Stimulated activated naive B cell treated with anti-CD40 and anti-IgM and Interleukin-4, amounts not matched to agents 10 μg/mL and 1 μg/mL and 100 μg/mL, for 72 hours (primary cell): ENCODE measurements around the gene EMC10.
A peak's percentile ranks its signal among the peaks of the same experiment; 100 is the strongest.

Source experiments
- ATAC-seq, 2 donors: fragments of 150-1000 bp; cut with Tn5 transposase; replicated peaks; 2 replicates each; pipeline ENCODE4 v1.10.0; 2021; ENCODE audit warnings: moderate library complexity in 1 of 2
- DNase-seq: peaks from one replicate; pipeline ENCODE4 v3.0.0; 2021
- H3K27ac Mint-ChIP-seq: one replicate; pipeline ENCODE4 v1.8.0; 2022; ENCODE audit warnings: mild to moderate bottlenecking, mixed read lengths
- H3K27me3 Mint-ChIP-seq, 2 donors: one replicate each; pipeline ENCODE4 v1.8.0; 2022; ENCODE audit warnings: mixed read lengths in 2 of 2
- H3K36me3 Mint-ChIP-seq, 2 donors: one replicate each; pipeline ENCODE4 v1.8.0; 2022; ENCODE audit warnings: mixed read lengths in 2 of 2, mild to moderate bottlenecking in 1 of 2
- H3K4me1 Mint-ChIP-seq, 2 donors: one replicate each; pipeline ENCODE4 v1.8.0; 2022; ENCODE audit warnings: mixed read lengths in 2 of 2, mild to moderate bottlenecking in 1 of 2
- H3K4me3 Mint-ChIP-seq, 2 donors: one replicate each; pipeline ENCODE4 v1.8.0; 2022; ENCODE audit warnings: mild to moderate bottlenecking in 2 of 2, mixed read lengths in 2 of 2, moderate library complexity in 1 of 2
- H3K9me3 Mint-ChIP-seq, 2 donors: one replicate each; pipeline ENCODE4 v1.8.0; 2022; ENCODE audit warnings: mixed read lengths in 2 of 2, mild to moderate bottlenecking in 1 of 2

EMC10 gene

DNA sequence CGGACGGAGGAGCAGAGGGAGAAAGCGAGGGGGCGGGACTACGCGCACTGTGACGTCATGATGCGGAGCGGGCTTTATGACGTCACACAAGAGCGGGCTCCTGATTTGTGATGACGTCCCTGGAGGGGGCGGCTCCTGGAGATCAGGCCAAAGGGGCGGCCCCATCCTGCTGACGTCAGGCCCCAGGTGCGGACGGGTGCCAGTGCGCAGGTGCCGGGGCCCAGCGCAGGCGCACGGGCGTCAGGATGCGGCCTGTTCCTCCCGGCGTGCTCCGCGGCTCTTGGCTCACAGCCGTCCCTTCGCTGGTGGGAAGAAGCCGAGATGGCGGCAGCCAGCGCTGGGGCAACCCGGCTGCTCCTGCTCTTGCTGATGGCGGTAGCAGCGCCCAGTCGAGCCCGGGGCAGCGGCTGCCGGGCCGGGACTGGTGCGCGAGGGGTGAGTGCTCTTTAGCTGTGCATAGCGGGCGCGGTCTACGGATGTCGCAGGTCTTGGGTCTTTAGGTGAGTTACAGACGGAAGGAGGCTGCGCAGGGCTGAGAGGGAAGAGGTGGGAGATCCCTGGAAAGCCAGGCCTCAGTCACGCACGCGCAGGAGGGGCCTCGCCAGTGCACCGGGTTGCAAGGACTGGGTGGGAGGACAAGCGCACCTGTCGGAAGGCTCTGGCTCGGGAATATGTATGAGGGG is at the start of gene EMC10, which contains the start of gene GARIN5A:
Gene EMC10, plus strand, starts transcription at position 284 of the 683 bp plus-strand sequence. Its CDS starts 38 bp downstream, at position 322.
Gene GARIN5A, minus strand, starts transcription at position 625 of the 683 bp plus-strand sequence. Its CDS starts 460 bp downstream, at position 165.
- ATAC-seq: peak; percentile 96 to 98
- Mint-ChIP-seq H3K4me1 (peaks cover 30 to 46% of the 10 kb centered on the region in 2 donors), H3K36me3 (peaks cover 25 to 37% of the 10 kb centered on the region in 2 donors), H3K27ac (peak within 1 kb of the TSS; percentile 98), H3K9me3 (peaks cover 0 to 4% of the 10 kb centered on the region in 2 donors), H3K4me3 (peak within 1 kb of the TSS; percentile 99 to 100), H3K27me3 (no peaks in the 10 kb centered on the region)
- DNase-seq: peak; percentile 96

DNA sequence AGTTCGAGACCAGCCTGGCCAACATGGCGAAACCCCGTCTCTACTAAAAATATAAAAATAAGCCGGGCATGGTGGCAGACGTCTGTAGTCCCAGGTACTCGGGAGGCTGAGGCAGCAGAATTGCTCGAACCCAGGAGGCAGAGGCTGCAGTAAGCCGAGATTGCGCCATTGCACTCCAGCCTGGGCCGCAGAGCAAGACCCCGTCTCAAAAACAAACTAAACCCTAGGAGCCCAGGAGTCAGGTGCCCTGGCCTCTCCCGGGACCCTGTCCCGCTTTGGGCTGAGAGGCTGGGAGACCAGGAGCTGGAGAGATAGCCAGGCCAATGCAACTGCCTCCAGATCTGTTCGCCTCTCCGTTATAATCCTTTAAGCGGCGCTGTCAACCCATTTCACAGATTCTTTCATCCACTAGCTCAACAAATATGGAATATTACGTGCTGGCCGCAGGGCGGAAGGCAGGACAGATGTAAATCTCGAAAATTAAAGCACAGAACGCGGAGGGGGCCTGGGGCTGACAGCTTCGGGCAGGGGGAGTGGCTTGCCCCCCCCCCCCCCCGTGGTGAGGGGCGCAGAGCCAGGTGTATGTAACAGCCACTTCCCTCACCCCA is 48.9 kb upstream of the EMC10 start:
- ATAC-seq (no peak), DNase-seq (no peak)
- no peaks in the 10 kb centered on the region for H3K9me3 Mint-ChIP-seq
- peak overlapping the region; percentile 57 to 67 for H3K4me3 Mint-ChIP-seq
- H3K4me1 Mint-ChIP-seq: peaks cover 50 to 80% of the 10 kb centered on the region in 2 donors
- H3K27ac Mint-ChIP-seq: peak overlapping the region; percentile 98
- peaks cover 43 to 57% of the 10 kb centered on the region in 2 donors for H3K36me3 Mint-ChIP-seq
- H3K27me3 Mint-ChIP-seq: no peaks in the 10 kb centered on the region

DNA sequence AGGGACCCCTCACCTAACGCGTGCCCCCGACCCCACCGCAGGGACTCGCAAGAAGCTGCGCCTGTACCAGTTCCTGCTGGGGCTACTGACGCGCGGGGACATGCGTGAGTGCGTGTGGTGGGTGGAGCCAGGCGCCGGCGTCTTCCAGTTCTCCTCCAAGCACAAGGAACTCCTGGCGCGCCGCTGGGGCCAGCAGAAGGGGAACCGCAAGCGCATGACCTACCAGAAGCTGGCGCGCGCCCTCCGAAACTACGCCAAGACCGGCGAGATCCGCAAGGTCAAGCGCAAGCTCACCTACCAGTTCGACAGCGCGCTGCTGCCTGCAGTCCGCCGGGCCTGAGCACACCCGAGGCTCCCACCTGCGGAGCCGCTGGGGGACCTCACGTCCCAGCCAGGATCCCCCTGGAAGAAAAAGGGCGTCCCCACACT is 48.3 kb upstream of the EMC10 start:
- no peaks in the 10 kb centered on the region for H3K27me3 Mint-ChIP-seq
- peak overlapping the region; percentile 57 to 67 for H3K4me3 Mint-ChIP-seq
- peaks cover 51 to 80% of the 10 kb centered on the region in 2 donors for H3K4me1 Mint-ChIP-seq
- peak overlapping the region; percentile 98 for H3K27ac Mint-ChIP-seq
- peak; percentile 33 to 40 for ATAC-seq
- DNase-seq: peak; percentile 88
- peaks cover 38 to 51% of the 10 kb centered on the region in 2 donors for H3K36me3 Mint-ChIP-seq
- no peaks in the 10 kb centered on the region for H3K9me3 Mint-ChIP-seq

DNA sequence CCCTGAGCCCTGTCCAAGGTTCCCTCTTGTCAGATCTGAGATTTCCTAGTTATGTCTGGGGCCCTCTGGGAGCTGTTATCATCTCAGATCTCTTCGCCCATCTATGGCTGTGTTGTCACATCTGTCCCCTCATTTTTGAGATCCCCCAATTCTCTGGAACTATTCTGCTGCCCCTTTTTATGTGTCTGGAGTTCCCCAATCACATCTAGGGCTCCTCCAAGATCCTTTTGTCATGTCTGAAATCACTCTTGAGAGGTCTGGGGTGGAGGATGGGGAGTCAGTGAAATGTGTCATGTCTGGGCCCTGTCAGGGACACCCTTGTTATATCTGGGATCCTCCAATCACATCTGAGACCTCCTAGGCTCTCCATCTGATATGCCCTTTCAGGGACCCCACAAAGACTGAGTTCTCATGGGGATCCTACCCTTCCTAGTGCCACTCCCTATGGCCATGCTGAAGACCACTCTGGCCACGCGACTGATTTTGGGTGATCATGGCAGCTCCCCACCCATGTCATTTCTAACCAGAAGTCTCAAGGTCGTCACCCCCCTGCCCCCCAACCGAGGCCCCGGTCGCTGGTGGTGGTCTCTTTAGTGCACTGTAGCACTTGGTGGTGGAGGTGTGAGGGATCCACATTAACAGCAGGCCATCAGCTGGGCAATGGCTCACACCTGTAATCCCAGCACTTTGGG is 47.4 kb upstream of the EMC10 start:
- ATAC-seq (peak; percentile 19 to 28), DNase-seq (peak; percentile 63)
- Mint-ChIP-seq H3K4me1 (peaks cover 50 to 80% of the 10 kb centered on the region in 2 donors), H3K27me3 (no peaks in the 10 kb centered on the region), H3K36me3 (peaks cover 30 to 42% of the 10 kb centered on the region in 2 donors), H3K9me3 (no peaks in the 10 kb centered on the region), H3K27ac (peak overlapping the region; percentile 98), H3K4me3 (peak overlapping the region; percentile 4 to 83)

DNA sequence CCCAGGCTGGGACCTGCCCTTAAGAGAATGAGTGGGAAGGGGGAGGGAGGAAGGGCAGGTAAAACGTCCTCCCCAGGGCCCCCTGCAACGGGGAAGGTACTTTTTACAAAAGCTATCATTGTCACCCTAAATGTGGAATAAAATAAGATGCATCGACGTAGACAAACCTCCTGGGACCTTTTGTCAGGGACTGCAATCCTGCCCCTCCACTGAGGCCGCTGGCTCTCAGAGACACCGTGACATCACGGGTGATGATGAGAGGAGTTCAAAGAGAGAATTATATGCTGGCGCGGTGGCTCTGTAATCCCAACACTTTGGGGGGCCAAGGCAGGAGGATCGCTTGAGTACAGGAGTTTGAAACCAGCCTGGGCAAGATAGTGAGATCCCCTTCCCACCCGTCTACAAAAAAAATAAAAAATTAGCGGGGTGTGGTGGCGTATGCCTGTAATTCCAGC is 45.4 kb upstream of the EMC10 start:
- DNase-seq (peak; percentile 75), ATAC-seq (peak; percentile 30 to 33)
- H3K9me3 Mint-ChIP-seq: no peaks in the 10 kb centered on the region
- no peaks in the 10 kb centered on the region for H3K27me3 Mint-ChIP-seq
- peak overlapping the region; percentile 83 to 89 for H3K4me3 Mint-ChIP-seq
- peaks cover 55 to 91% of the 10 kb centered on the region in 2 donors for H3K4me1 Mint-ChIP-seq
- H3K36me3 Mint-ChIP-seq: peaks cover 20 to 30% of the 10 kb centered on the region in 2 donors
- H3K27ac Mint-ChIP-seq: peak overlapping the region; percentile 98

DNA sequence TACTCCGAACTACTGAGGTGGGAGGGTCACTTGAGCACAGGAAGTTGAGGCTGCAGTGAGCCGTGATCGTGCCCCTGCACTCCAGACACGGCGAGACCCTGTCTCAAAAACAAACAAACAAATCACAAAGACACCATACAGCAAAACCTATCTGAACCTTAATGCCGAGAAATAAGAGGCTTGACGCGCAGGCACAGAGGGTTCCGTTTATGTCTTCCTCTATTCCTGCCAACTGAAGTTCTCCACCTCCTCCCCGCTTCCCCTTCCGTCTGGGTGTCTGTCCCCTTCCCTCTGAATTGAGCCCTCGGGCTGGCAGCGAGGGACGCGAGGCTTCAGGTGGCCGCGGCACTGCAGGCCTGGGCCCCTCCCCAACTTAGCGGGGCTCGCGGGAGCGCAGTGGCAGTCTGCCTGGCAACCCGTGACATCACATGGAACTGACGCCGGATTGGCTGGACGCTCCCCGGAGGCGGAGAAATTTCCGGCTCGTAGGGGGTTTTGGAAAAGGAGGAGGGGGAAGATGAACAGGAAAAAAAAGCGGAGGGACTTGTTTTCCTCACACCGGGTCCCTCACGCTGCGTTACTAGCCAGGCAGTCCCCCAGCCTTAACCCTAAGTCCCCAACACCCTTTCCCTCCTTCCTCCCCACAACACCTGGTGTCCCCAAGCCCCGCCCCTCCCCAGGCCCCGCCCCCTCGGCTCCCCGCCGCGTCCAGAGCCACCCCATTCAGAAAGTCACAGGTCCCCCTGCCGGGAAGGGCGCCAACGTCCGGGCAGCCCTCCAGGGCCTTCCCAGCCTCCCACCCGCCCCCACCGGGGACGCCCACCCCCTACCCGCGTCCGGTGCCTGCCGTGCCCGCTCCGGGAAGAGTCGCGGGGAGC is 44.7 kb upstream of the EMC10 start:
- no peaks in the 10 kb centered on the region for H3K27me3 Mint-ChIP-seq
- peak overlapping the region; percentile 83 to 89 for H3K4me3 Mint-ChIP-seq
- H3K36me3 Mint-ChIP-seq: peaks cover 18 to 26% of the 10 kb centered on the region in 2 donors
- ATAC-seq: peak; percentile 58 to 64
- peaks cover 60 to 93% of the 10 kb centered on the region in 2 donors for H3K4me1 Mint-ChIP-seq
- no peaks in the 10 kb centered on the region for H3K9me3 Mint-ChIP-seq
- DNase-seq: peak; percentile 89
- H3K27ac Mint-ChIP-seq: peak overlapping the region; percentile 98

DNA sequence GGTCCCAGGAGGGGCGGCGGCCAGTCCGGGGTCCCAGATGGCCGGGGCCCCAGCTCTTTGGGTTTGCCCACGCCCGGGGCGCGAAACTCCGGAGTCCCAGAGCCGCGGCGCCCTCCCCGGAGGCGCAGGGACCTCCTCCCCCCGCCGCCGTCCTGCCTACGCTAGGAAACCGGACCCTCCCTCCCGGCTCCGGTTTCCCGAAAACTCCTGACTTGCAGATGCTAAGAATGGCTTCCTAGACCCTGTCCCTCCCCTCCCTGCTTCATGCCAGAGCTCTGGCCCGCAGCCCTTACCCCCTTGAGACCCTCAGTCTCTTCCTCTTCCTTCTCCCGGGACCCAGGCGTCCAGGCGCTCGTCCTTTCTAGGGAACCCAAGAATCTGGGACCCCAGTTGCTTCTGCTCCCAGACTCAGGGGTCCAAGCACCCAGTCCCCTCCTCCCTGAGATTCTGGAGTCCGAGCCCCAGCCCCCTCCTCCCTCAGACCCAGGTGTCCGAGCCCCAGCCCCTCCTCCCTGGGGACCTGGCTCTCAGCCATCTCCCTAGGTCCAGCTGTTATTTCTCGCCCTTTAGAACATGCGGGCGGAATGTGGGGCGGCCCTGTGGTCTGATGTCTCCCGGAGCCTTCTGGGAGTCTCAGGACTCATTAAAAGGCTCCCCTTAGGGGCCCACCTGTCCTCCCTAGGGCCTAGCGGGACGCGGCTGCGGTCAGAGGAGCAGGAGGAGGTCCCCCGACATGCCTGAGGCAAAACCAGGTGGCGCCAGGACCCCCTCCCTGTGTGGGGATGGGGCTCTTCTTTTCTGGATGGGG is 43.9 kb upstream of the EMC10 start, which contains the start of gene MYBPC2:
Gene MYBPC2, plus strand, starts transcription at position 672 of the 808 bp plus-strand sequence. Its CDS starts 62 bp downstream, at position 734.
- peaks cover 18 to 27% of the 10 kb centered on the region in 2 donors for H3K36me3 Mint-ChIP-seq
- no peaks in the 10 kb centered on the region for H3K9me3 Mint-ChIP-seq
- H3K27ac Mint-ChIP-seq: peak within 1 kb of the TSS; percentile 98
- peaks cover 61 to 92% of the 10 kb centered on the region in 2 donors for H3K4me1 Mint-ChIP-seq
- DNase-seq: peak; percentile 55
- H3K27me3 Mint-ChIP-seq: no peaks in the 10 kb centered on the region
- H3K4me3 Mint-ChIP-seq: peak within 1 kb of the TSS; percentile 83 to 89
- peak; percentile 4 to 8 for ATAC-seq

DNA sequence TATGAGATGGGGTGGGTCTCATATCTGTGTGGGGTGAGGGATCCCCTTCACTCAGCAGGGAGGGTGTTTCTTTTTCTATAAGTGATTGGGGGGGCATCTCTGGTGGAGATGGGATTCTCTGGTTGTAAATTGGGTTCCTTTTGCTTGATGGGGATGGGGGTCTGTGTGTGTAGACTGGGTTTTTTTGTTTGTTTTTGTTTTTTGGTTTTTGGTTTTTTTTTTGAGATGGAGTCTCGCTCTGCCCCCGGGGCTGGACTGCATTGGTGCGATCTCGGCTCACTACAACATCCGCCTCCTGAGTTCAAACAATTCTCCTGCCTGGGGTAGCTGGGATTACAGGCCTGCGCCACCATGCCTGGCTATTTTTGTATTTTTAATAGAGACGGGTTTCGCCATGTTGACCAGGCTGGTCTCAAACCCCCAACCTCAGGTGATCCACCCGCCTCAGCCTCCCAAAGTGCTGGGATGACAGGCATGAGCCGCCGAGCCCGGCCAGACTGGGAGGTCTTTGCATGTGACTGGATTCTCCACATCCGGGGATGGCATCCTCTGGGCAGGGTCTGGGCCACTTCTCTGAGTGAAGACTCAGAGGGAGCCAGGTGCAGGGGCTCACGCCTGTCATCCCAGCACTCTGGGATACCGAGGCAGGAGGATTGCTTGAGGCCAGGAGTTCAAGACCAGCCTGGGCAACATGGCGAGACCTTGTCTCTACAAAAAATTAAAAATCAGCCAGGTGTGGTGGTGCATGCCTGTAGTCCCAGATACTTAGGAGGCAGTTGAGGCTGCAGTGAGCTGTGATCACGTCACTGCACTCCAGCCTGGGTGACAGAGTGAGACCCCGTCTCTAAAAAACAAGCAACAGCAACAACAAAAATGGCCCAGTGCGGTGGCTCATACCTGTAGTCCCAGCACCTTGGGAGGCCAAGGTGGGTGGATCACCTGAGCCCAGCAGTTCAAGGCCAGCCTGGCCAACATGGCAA is 42.8 kb upstream of the EMC10 start:
- H3K4me3 Mint-ChIP-seq: peak overlapping the region; percentile 83 to 89
- peaks cover 19 to 20% of the 10 kb centered on the region in 2 donors for H3K36me3 Mint-ChIP-seq
- peaks cover 60 to 81% of the 10 kb centered on the region in 2 donors for H3K4me1 Mint-ChIP-seq
- no peak for ATAC-seq
- DNase-seq: no peak
- no peaks in the 10 kb centered on the region for H3K27me3 Mint-ChIP-seq
- H3K9me3 Mint-ChIP-seq: no peaks in the 10 kb centered on the region
- H3K27ac Mint-ChIP-seq: peak overlapping the region; percentile 94

DNA sequence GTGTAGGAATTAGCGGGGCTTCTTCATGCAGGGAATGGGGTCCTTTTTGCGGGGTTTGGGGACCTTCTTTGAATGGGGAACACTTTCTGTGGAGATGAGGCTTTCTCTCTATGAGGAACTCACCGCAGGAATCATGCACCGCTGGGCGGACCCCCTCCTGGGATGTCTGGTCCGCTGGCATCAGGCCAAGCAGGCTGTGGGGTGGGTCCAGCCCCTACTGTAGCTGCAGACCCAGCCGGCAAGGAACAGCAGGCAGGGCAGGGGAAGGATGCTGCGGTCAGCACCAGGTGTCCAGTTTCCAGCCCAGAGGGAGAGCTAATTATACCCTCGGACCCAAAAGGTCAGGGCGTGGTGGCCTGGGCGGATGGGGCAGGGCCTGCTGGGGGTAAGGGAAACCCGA is 41.8 kb upstream of the EMC10 start:
- peak overlapping the region; percentile 94 for H3K27ac Mint-ChIP-seq
- ATAC-seq: no peak
- peak overlapping the region; percentile 83 to 89 for H3K4me3 Mint-ChIP-seq
- DNase-seq: peak; percentile 52
- H3K36me3 Mint-ChIP-seq: peaks cover 9 to 10% of the 10 kb centered on the region in 2 donors
- peaks cover 49 to 71% of the 10 kb centered on the region in 2 donors for H3K4me1 Mint-ChIP-seq
- no peaks in the 10 kb centered on the region for H3K9me3 Mint-ChIP-seq
- no peaks in the 10 kb centered on the region for H3K27me3 Mint-ChIP-seq

DNA sequence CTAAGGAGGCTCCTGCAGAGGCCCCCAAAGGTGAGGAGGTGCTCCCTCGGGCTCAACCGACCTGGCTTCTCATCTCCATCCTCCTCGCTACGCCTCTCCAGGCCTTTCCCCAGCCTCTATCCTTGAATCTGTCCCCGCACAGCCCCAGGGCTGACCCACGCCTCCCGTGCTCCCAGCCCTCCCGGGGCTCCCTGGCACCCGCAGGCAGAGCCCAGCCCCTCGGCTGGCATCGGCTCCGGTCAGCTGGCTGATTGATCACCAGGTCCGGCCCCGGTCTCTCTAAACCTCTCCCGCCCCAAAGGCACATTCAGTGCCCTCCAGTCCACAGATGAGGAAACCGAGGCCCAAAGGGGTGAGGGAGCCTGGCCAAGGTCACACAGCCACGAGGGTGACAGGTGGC is 41.1 kb upstream of the EMC10 start:
- ATAC-seq (no peak), DNase-seq (no peak)
- H3K36me3 Mint-ChIP-seq: peaks cover 3 to 7% of the 10 kb centered on the region in 2 donors
- no peak overlapping the region for H3K27ac Mint-ChIP-seq
- no peaks in the 10 kb centered on the region for H3K27me3 Mint-ChIP-seq
- peaks cover 47 to 64% of the 10 kb centered on the region in 2 donors for H3K4me1 Mint-ChIP-seq
- no peak overlapping the region for H3K4me3 Mint-ChIP-seq
- no peaks in the 10 kb centered on the region for H3K9me3 Mint-ChIP-seq

DNA sequence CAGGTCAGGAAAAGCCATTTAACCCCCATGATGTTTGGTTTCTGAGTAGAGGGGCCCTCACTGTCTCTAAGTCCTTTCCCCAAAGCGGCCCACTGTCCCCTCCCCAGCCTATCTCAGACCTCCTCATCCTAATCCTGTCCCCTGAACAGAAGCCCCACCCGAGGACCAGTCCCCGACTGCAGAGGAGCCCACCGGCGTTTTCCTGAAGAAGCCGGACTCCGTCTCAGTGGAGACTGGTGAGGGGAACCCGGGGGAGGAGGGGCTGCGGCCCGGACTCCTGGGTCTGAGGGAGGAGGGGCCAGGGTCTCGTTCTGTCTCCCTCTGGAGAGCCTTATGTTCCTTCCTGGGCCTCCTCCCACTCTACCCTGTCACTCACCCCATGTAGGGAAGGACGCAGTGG is 40.7 kb upstream of the EMC10 start:
- Mint-ChIP-seq H3K4me1 (peaks cover 45 to 60% of the 10 kb centered on the region in 2 donors), H3K27ac (peak overlapping the region; percentile 39), H3K4me3 (no peak overlapping the region), H3K9me3 (no peaks in the 10 kb centered on the region), H3K27me3 (no peaks in the 10 kb centered on the region), H3K36me3 (peaks cover 3 to 7% of the 10 kb centered on the region in 2 donors)
- ATAC-seq (no peak), DNase-seq (no peak)
